PFSK-1 (cell line): ENCODE measurements around the gene HK3.

Experiments used
- FOXP2 ChIP-seq: optimal IDR thresholded peaks from 2 replicates; pipeline ENCODE3; 2011; ENCODE audit warnings: borderline replicate concordance, control low read depth, inconsistent platforms; ENCODE audit not compliant: insufficient read depth; ENCODE audit errors: extremely low read length, extremely low read depth
- POLR2AphosphoS5 ChIP-seq: IDR thresholded peaks from 2 replicates; pipeline ENCODE4 v1.6.1; 2012; ENCODE audit warnings: low read depth, mild to moderate bottlenecking, control low read depth, low read length, moderate library complexity
- REST ChIP-seq, 2 experiments: IDR thresholded peaks; 2 replicates each; pipeline versions ENCODE4 v1.6.1 to v1.8.0; 2011 to 2012; ENCODE audit warnings: low read depth in 2 of 2, low read length in 2 of 2, control low read depth in 1 of 2, inconsistent platforms in 1 of 2, mild to moderate bottlenecking in 1 of 2, moderate library complexity in 1 of 2; ENCODE audit not compliant: insufficient read depth in 1 of 2
- SIN3A ChIP-seq: IDR thresholded peaks from 2 replicates; pipeline ENCODE4 v1.6.1; 2012; ENCODE audit warnings: mild to moderate bottlenecking, low read length, moderate library complexity, borderline replicate concordance; ENCODE audit not compliant: insufficient read depth
- TAF1 ChIP-seq: IDR thresholded peaks from 2 replicates; pipeline ENCODE4 v1.6.1; 2012; ENCODE audit warnings: low read length, control low read depth, borderline replicate concordance; ENCODE audit not compliant: insufficient read depth

HK3 gene

GRCh38 chr5:176843673-176844072 lies 55.5 kb downstream of the HK3 start:
- TF ChIP-seq SIN3A = no peak
- no peak for TF ChIP-seq REST (IDR thresholded peaks at IDR 0.05; ENCODE audit: insufficient read depth in 1 of 2, low read depth in 2 of 2, low read length in 2 of 2)
- TF ChIP-seq POLR2AphosphoS5 = no peak
- TF ChIP-seq FOXP2 = no peak
- TF ChIP-seq TAF1 = no peak

- TF ChIP-seq REST (IDR thresholded peaks at IDR 0.05; ENCODE audit: insufficient read depth in 1 of 2, low read depth in 2 of 2, low read length in 2 of 2) (peak; percentile 100), SIN3A (peak; percentile 100), FOXP2 (peak; percentile 51), POLR2AphosphoS5 (no peak)
These were observed 61.4 kb downstream of the HK3 start for GRCh38 chr5:176837707-176838115.

- TF ChIP-seq REST (IDR thresholded peaks at IDR 0.05; ENCODE audit: insufficient read depth in 1 of 2, low read depth in 2 of 2, low read length in 2 of 2) (no peak), TAF1 (no peak), POLR2AphosphoS5 (no peak), SIN3A (no peak), FOXP2 (no peak)
These were observed 62.1 kb downstream of the HK3 start for GRCh38 chr5:176836811-176837706.

GRCh38 chr5:176835918-176836317 lies 63.2 kb downstream of the HK3 start:
- TF ChIP-seq REST (IDR thresholded peaks at IDR 0.05; ENCODE audit: insufficient read depth in 1 of 2, low read depth in 2 of 2, low read length in 2 of 2) = peak in 1 of 2 experiments; percentile 28; a peak in 1 of 4 replicates
- TF ChIP-seq SIN3A = no peak

- TF ChIP-seq TAF1 (no peak), FOXP2 (no peak), REST (IDR thresholded peaks at IDR 0.05; ENCODE audit: insufficient read depth in 1 of 2, low read depth in 2 of 2, low read length in 2 of 2) (no peak), SIN3A (no peak), POLR2AphosphoS5 (no peak)
These were observed 65.9 kb downstream of the HK3 start for GRCh38 chr5:176833286-176833685.
